ENCODE data around the gene BTN2A1. TPM values are rescaled to one million over a fixed set of nuclear protein-coding genes. Genes with fewer than 3 reads are reported as not detected.

The BTN2A1 gene
- total and polyA plus RNA-seq, 9 of the 15 experiments (the other 6 are each of a cell fraction or from before 2014, with no cell fraction given): 6.7 to 22.1 (median 16.4) TPM

- no peak for TF ChIP-seq PRDM10 (IDR thresholded peaks at IDR 0.05; ENCODE audit: partially characterized antibody)
- no peak for TF ChIP-seq ZNF347 (CRISPR knock-in tag; IDR thresholded peaks at IDR 0.05; ENCODE audit: low read depth)
- no peak; a peak in 1 of 4 replicates for TF ChIP-seq SIN3A (IDR thresholded peaks at IDR 0.05; ENCODE audit: borderline replicate concordance in 2 of 2, control insufficient read depth in 1 of 2, low read depth in 2 of 2, low read length in 2 of 2)
- no peak for TF ChIP-seq ZNF668 (CRISPR knock-in tag; IDR thresholded peaks at IDR 0.05)
- peak; percentile 58; the same call in 1 of the 2 replicates for TF ChIP-seq KLF13 (tag; IDR thresholded peaks at IDR 0.05; ENCODE audit: borderline replicate concordance, low read depth)
- TF ChIP-seq CHD4 (IDR thresholded peaks at IDR 0.05; ENCODE audit: insufficient read depth, insufficient replicate concordance, low read depth, low read length, poor library complexity, severe bottlenecking): no peak
- TF ChIP-seq TCF3 (CRISPR knock-in tag; IDR thresholded peaks at IDR 0.05): no peak
- peak; percentile 42; the same call in 1 of the 2 replicates for TF ChIP-seq NKRF (IDR thresholded peaks at IDR 0.05; ENCODE audit: borderline replicate concordance)
- no peak for TF ChIP-seq FOXK2 (conservative IDR thresholded peaks at IDR 0.05 in 1 of 2, IDR thresholded peaks at IDR 0.05 in 1 of 2; ENCODE audit: low read depth in 2 of 2)
- peak; percentile 40 for TF ChIP-seq RBBP5 (IDR thresholded peaks at IDR 0.05; ENCODE audit: borderline replicate concordance, insufficient read depth, low read length, poor library complexity, severe bottlenecking)
- no peak for TF ChIP-seq ZBTB43 (CRISPR knock-in tag; IDR thresholded peaks at IDR 0.05)
- TF ChIP-seq NCOA4 (IDR thresholded peaks at IDR 0.05; ENCODE audit: partially characterized antibody): no peak
- TF ChIP-seq TRIM24 (IDR thresholded peaks at IDR 0.05): peak in 1 of 2 experiments; percentile 37; a peak in 1 of 4 replicates
- no peak for TF ChIP-seq ZNF384 (IDR thresholded peaks at IDR 0.05; ENCODE audit: low read depth, low read length)
- TF ChIP-seq ZNF277 (CRISPR knock-in tag; IDR thresholded peaks at IDR 0.05; ENCODE audit: borderline replicate concordance): no peak
- no peak for TF ChIP-seq PHF21A (IDR thresholded peaks at IDR 0.05; ENCODE audit: borderline replicate concordance, low read depth)
- no peak for TF ChIP-seq ATF1 (CRISPR knock-in tag; IDR thresholded peaks at IDR 0.05)
- peak; percentile 94 for TF ChIP-seq ATF1 (tag; IDR thresholded peaks at IDR 0.05)
Measured at GRCh38 chr6:26421259-26422144, 36.3 kb upstream of the BTN2A1 start (continued).
